ENCODE data around the gene NUP43. TPM values are rescaled to one million over a fixed set of nuclear protein-coding genes. Genes with fewer than 3 reads are reported as not detected.
A peak's percentile ranks its signal among the peaks of the same experiment; 100 is the strongest.

NUP43 gene
- total and polyA plus RNA-seq, 2 of the 13 experiments (the other 11 are each of a cell fraction or from before 2014, with no cell fraction given), result 38.9 to 85.1 TPM

GRCh38 chr6:149717588-149718458, 28.5 kb downstream of the NUP43 start, which contains the start of gene LATS1 (continued):
- peak; percentile 57; the same call in 1 of the 2 replicates for TF ChIP-seq MLXIP (CRISPR knock-in tag; IDR thresholded peaks at IDR 0.05; ENCODE audit: borderline replicate concordance)
- peak; percentile 88 for TF ChIP-seq ERF (CRISPR knock-in tag; IDR thresholded peaks at IDR 0.05)
- TF ChIP-seq RAD21 (CRISPR knock-in tag; IDR thresholded peaks at IDR 0.05), result peak; percentile 63
- TF ChIP-seq ZBTB42 (CRISPR knock-in tag; IDR thresholded peaks at IDR 0.05), result peak; percentile 84
- TF ChIP-seq ZSCAN12 (CRISPR knock-in tag; IDR thresholded peaks at IDR 0.05), result peak; percentile 28; the same call in 1 of the 2 replicates
- TF ChIP-seq ZZZ3 (CRISPR knock-in tag; IDR thresholded peaks at IDR 0.05; ENCODE audit: borderline replicate concordance), result peak; percentile 96
- TF ChIP-seq ZNF275 (CRISPR knock-in tag; IDR thresholded peaks at IDR 0.05; ENCODE audit: borderline replicate concordance), result peak; percentile 77; the same call in 1 of the 2 replicates
- peak; percentile 86 for TF ChIP-seq NAIF1 (CRISPR knock-in tag; IDR thresholded peaks at IDR 0.05; ENCODE audit: borderline replicate concordance)
- no peak for TF ChIP-seq ZNF367 (CRISPR knock-in tag; IDR thresholded peaks at IDR 0.05; ENCODE audit: borderline replicate concordance)
- TF ChIP-seq XBP1 (CRISPR knock-in tag; IDR thresholded peaks at IDR 0.05), result no peak
- TF ChIP-seq HOXA9 (CRISPR knock-in tag; IDR thresholded peaks at IDR 0.05; ENCODE audit: borderline replicate concordance), result peak; percentile 90; the same call in 1 of the 2 replicates
- TF ChIP-seq ZMAT5 (CRISPR knock-in tag; IDR thresholded peaks at IDR 0.05; ENCODE audit: borderline replicate concordance, low read depth), result no peak
- TF ChIP-seq ZNF317 (CRISPR knock-in tag; IDR thresholded peaks at IDR 0.05), result peak; percentile 78; the same call in 1 of the 2 replicates
- no peak for TF ChIP-seq ATF1 (CRISPR knock-in tag; IDR thresholded peaks at IDR 0.05)
- TF ChIP-seq ZNF678 (CRISPR knock-in tag; IDR thresholded peaks at IDR 0.05), result peak; percentile 99
- TF ChIP-seq ZBTB7A (CRISPR knock-in tag; IDR thresholded peaks at IDR 0.05), result no peak; the same call in 1 of the 2 replicates
- peak; percentile 96 for TF ChIP-seq ZNF383 (CRISPR knock-in tag; IDR thresholded peaks at IDR 0.05; ENCODE audit: borderline replicate concordance)
- TF ChIP-seq, protein P1, sequence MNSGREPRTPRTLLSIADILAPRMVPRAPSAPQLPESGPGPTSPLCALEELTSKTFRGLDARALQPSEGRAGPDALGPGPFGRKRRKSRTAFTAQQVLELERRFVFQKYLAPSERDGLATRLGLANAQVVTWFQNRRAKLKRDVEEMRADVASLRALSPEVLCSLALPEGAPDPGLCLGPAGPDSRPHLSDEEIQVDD (CRISPR knock-in tag; IDR thresholded peaks at IDR 0.05; ENCODE audit: borderline replicate concordance), result no peak; the same call in 1 of the 2 replicates
- peak; percentile 99 for TF ChIP-seq ZNF224 (CRISPR knock-in tag; IDR thresholded peaks at IDR 0.05)
- peak; percentile 88 for TF ChIP-seq TFDP2 (CRISPR knock-in tag; IDR thresholded peaks at IDR 0.05)
- TF ChIP-seq ZFP62 (CRISPR knock-in tag; IDR thresholded peaks at IDR 0.05), result no peak

Data from HepG2 (cell line).